B cell (primary cell): ENCODE results near the gene FAM219A. TPM values are rescaled to one million over a fixed set of nuclear protein-coding genes. Genes with fewer than 3 reads are reported as not detected.
"Not testable (repeated sequence)": the region's sequence is repeated elsewhere in the genome, so short reads cannot be mapped to it uniquely, and the experiment has no call there.

Experiments
- ATAC-seq: fragments of 200-7000 bp; cut with Tn5 transposase; one replicate; pipeline ENCODE4 v1.10.0; 2021; ENCODE audit warnings: low read depth, mild to moderate bottlenecking, moderate number of reproducible peaks, moderate library complexity
- CTCF ChIA-PET: fragments of 350-600 bp; sonication (Branson Sonifier 250); formaldehyde crosslinking; loops from one replicate; lab custom pipeline; 2021; ENCODE audit warnings: antibody characterized with exemption, inconsistent platforms; lab: Charles Lee
- POLR2A ChIA-PET: fragments of 350-600 bp; sonication (Branson Sonifier 250); formaldehyde crosslinking; loops from one replicate; lab custom pipeline; 2021; ENCODE audit warnings: antibody characterized with exemption; lab: Charles Lee
- DNase-seq: peaks from one replicate; pipeline ENCODE4 v3.0.0; 2013
- H2AFZ ChIP-seq: 2 replicates; pipeline ENCODE4 v1.6.1; 2012; ENCODE audit warnings: mild to moderate bottlenecking, low read depth, low read length; ENCODE audit not compliant: insufficient read depth, poor library complexity, severe bottlenecking
- H3K27ac ChIP-seq, 2 donors: 1 replicate in 1 of 2; 2 replicates in 1 of 2; pipeline ENCODE4 v1.5.1; 2012 to 2013; ENCODE audit warnings: low read length in 2 of 2, mild to moderate bottlenecking in 2 of 2, moderate library complexity in 1 of 2
- H3K27me3 ChIP-seq, 4 experiments: fragments of 200-600 bp in 1 of 4; sonication (generic) in 1 of 4; replicated peaks in 1 of 4; 1 replicate in 2 of 4; 2 replicates in 2 of 4; pipeline versions ENCODE4 v1.6.1 to v1.7.0; 2013 to 2016; ENCODE audit warnings: low read length in 3 of 4, mild to moderate bottlenecking in 2 of 4, mixed read lengths in 1 of 4, moderate library complexity in 1 of 4; ENCODE audit not compliant: insufficient read depth in 4 of 4, control insufficient read depth in 3 of 4; ENCODE audit errors: control extremely low read depth in 1 of 4
- H3K36me3 ChIP-seq, 2 experiments: replicated peaks in 1 of 2; 1 replicate in 1 of 2; 2 replicates in 1 of 2; pipeline versions ENCODE4 v1.6.1 to v1.7.1; 2013; ENCODE audit warnings: low read length in 1 of 2; ENCODE audit not compliant: insufficient read depth in 2 of 2, control insufficient read depth in 1 of 2; ENCODE audit errors: control extremely low read depth in 1 of 2, extremely low read depth in 1 of 2
- H3K4me1 ChIP-seq, 2 donors: fragments of 200-600 bp in 1 of 2; sonication (generic) in 1 of 2; 1 replicate in 1 of 2; 2 replicates in 1 of 2; pipeline versions ENCODE4 v1.5.1 to v1.6.1; 2013 to 2017; ENCODE audit warnings: low read length in 2 of 2; ENCODE audit not compliant: control insufficient read depth in 2 of 2, insufficient read depth in 2 of 2
- H3K4me2 ChIP-seq: replicated peaks from 2 replicates; pipeline ENCODE3; 2012; ENCODE audit warnings: mild to moderate bottlenecking, low read depth, low read length; ENCODE audit not compliant: poor library complexity, severe bottlenecking
- H3K4me3 ChIP-seq, 5 experiments: fragments of 200-600 bp in 1 of 5; sonication (generic) in 1 of 5; 1 replicate in 3 of 5; 2 replicates in 2 of 5; pipeline versions ENCODE4 v1.5.1 to v1.7.0; 2011 to 2016; ENCODE audit warnings: low read length in 4 of 5, mild to moderate bottlenecking in 4 of 5, low read depth in 2 of 5, control low read depth in 1 of 5, moderate library complexity in 1 of 5; ENCODE audit not compliant: insufficient read depth in 1 of 5; ENCODE audit errors: control extremely low read depth in 1 of 5, extremely low read depth in 1 of 5
- H3K79me2 ChIP-seq: fragments of 200-600 bp; sonication (generic); one replicate; pipeline ENCODE4 v1.6.0; 2016; ENCODE audit warnings: low read length; ENCODE audit not compliant: control insufficient read depth, insufficient read depth
- H3K9ac ChIP-seq: fragments of 200-600 bp; sonication (generic); 2 replicates; pipeline ENCODE4 v1.6.1; 2017; ENCODE audit warnings: mild to moderate bottlenecking, low read length, moderate library complexity
- H3K9me3 ChIP-seq, 3 donors: one replicate each; pipeline versions ENCODE4 v1.6.1 to v1.7.1; 2013; ENCODE audit warnings: low read length in 2 of 3; ENCODE audit not compliant: control insufficient read depth in 2 of 3, insufficient read depth in 1 of 3; ENCODE audit errors: control extremely low read depth in 1 of 3
- H4K20me1 ChIP-seq: 2 replicates; pipeline ENCODE4 v1.6.0; 2012; ENCODE audit warnings: mild to moderate bottlenecking, low read length; ENCODE audit not compliant: insufficient read depth, control insufficient read depth, poor library complexity, severe bottlenecking
- H3K27ac Mint-ChIP-seq: one replicate; pipeline ENCODE4 v1.8.0; 2021; ENCODE audit warnings: mixed read lengths
- H3K27me3 Mint-ChIP-seq: one replicate; pipeline ENCODE4 v1.8.0; 2021; ENCODE audit warnings: mixed read lengths
- H3K4me1 Mint-ChIP-seq: one replicate; pipeline ENCODE4 v1.8.0; 2021; ENCODE audit warnings: mixed read lengths
- H3K4me3 Mint-ChIP-seq: one replicate; pipeline ENCODE4 v1.8.0; 2021; ENCODE audit warnings: mixed read lengths
- H3K9me3 Mint-ChIP-seq: one replicate; pipeline ENCODE4 v1.8.0; 2022; ENCODE audit warnings: mixed read lengths; ENCODE audit not compliant: insufficient read depth
- EZH2 ChIP-seq: IDR thresholded peaks from 2 replicates; pipeline ENCODE4 v1.6.1; 2012; ENCODE audit warnings: borderline replicate concordance, low read depth, mild to moderate bottlenecking, moderate library complexity, low read length; ENCODE audit not compliant: insufficient read depth, poor library complexity, severe bottlenecking
- WGBS: methylation state at CpG from one replicate; pipeline ENCODE4 v1.1.5; 2013; ENCODE audit warnings: missing lambda C conversion rate; ENCODE audit not compliant: insufficient coverage; 5-methylcytosine and 5-hydroxymethylcytosine counted together
- intact Hi-C: fragments of 100-400 bp; cut with micrococcal nuclease; formaldehyde crosslinking; loops from one replicate; pipeline ENCODE4 v1.10.0; 2022
- polyA plus RNA-seq: library from polyadenylated mRNA; depleted of rRNA; stranded (reverse); fragments of >200 nt; gene quantifications from 2 replicates; pipeline ENCODE4 v1.2.3, GENCODE V29; 2012
- total RNA-seq, 2 donors: library from RNA; stranded (reverse); fragments of 120-200 nt in 1 of 2; gene quantifications; 1 replicate in 1 of 2; 2 replicates in 1 of 2; pipeline versions ENCODE4 v1.2.3 to v1.2.4, GENCODE V29; 2013 to 2022
- TF ChIP-seq, protein P1 (sequence below): fragments of 200-600 bp; IDR thresholded peaks from one replicate; pipeline ENCODE4 v1.8.0; 2022; ENCODE audit warnings: antibody characterized with exemption, mild to moderate bottlenecking

The FAM219A gene
- total and polyA plus RNA-seq, 2 donors (not counting 1 experiment from before 2014, with no cell fraction given), result 12.9 to 17.3 TPM

GRCh38 chr9:34484678-34485077 lies 26.3 kb upstream of the FAM219A start:
- Histone ChIP-seq H3K9ac (no peak overlapping the region), H4K20me1 (no peaks in the 10 kb centered on the region), H3K36me3 (no peaks in the 10 kb centered on the region), H3K79me2 (no peaks in the 10 kb centered on the region), H3K4me1 (no peaks in the 10 kb centered on the region), H3K9me3 (peaks cover 0 to 3% (median 0%) of the 10 kb centered on the region in 3 donors), H2AFZ (no peak overlapping the region), H3K4me2 (no peak overlapping the region), H3K4me3 (no peak overlapping the region), H3K27me3 (peaks cover 0 to 13% (median 6%) of the 10 kb centered on the region in 4 experiments), H3K27ac (no peak overlapping the region)
- Mint-ChIP-seq H3K27ac (no peak overlapping the region), H3K27me3 (peaks cover 27% of the 10 kb centered on the region), H3K4me3 (no peak overlapping the region), H3K9me3 (no peaks in the 10 kb centered on the region), H3K4me1 (no peaks in the 10 kb centered on the region)
- no peak for ATAC-seq
- no peak for DNase-seq
- intact Hi-C loops, result no loop called here
- POLR2A ChIA-PET, result no interaction called here
- CTCF ChIA-PET, result interaction anchor here (0.7 to 2.9 kb wide), 2 partner anchors 16 to 81 kb away, joined by 4 to 8 read pairs; no protein-coding TSS in a partner anchor
- TF ChIP-seq, protein P1, sequence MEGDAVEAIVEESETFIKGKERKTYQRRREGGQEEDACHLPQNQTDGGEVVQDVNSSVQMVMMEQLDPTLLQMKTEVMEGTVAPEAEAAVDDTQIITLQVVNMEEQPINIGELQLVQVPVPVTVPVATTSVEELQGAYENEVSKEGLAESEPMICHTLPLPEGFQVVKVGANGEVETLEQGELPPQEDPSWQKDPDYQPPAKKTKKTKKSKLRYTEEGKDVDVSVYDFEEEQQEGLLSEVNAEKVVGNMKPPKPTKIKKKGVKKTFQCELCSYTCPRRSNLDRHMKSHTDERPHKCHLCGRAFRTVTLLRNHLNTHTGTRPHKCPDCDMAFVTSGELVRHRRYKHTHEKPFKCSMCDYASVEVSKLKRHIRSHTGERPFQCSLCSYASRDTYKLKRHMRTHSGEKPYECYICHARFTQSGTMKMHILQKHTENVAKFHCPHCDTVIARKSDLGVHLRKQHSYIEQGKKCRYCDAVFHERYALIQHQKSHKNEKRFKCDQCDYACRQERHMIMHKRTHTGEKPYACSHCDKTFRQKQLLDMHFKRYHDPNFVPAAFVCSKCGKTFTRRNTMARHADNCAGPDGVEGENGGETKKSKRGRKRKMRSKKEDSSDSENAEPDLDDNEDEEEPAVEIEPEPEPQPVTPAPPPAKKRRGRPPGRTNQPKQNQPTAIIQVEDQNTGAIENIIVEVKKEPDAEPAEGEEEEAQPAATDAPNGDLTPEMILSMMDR, result no peak
- no peak for TF ChIP-seq EZH2

DNA sequence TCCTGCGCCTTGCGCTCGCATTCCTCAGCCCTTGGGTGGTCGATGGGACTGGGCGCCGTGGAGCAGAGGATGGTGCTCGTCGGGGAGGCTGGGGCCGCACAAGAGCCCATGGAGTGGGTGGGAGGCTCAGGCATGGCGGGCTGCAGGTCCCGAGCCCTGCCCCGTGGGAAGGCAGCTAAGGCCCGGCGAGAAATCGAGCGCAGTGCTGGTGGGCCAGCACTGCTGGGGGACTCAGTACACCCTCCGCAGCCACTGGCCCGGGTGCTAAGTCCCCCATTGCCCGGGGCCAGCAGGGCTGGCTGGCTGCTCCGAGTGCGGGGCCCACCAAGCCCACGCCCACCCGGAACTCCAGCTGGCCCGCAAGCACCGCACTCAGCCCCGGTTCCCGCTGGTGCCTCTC lies 24.4 kb upstream of the FAM219A start:
- H3K27ac ChIP-seq, CTCF ChIA-PET, H3K27ac Mint-ChIP-seq, H3K4me3 ChIP-seq, H3K9me3 Mint-ChIP-seq, H3K79me2 ChIP-seq, H3K4me2 ChIP-seq, ATAC-seq, H3K36me3 ChIP-seq, H4K20me1 ChIP-seq, H2AFZ ChIP-seq, H3K4me1 ChIP-seq, H3K4me1 Mint-ChIP-seq, intact Hi-C loops, H3K9me3 ChIP-seq, H3K9ac ChIP-seq, H3K4me3 Mint-ChIP-seq, DNase-seq, POLR2A ChIA-PET: not testable (repeated sequence)
- H3K27me3 Mint-ChIP-seq, result peaks cover 26% of the 10 kb centered on the region
- H3K27me3 ChIP-seq, result peaks cover 0 to 19% (median 4%) of the 10 kb centered on the region in 4 experiments
- WGBS, result 98% methylated on average over 7 of the region's 27 CpGs

GRCh38 chr9:34481620-34482019 lies 23.2 kb upstream of the FAM219A start:
- H3K4me2 ChIP-seq, H3K27ac Mint-ChIP-seq: not testable (repeated sequence)

More at GRCh38 chr9:34481620-34482019, 23.2 kb upstream of the FAM219A start:
- POLR2A ChIA-PET, intact Hi-C loops, H3K9me3 ChIP-seq, DNase-seq, ATAC-seq, H3K4me1 Mint-ChIP-seq, H4K20me1 ChIP-seq, H3K4me3 ChIP-seq, H3K4me1 ChIP-seq, H3K9me3 Mint-ChIP-seq, H3K79me2 ChIP-seq, H3K9ac ChIP-seq, H3K36me3 ChIP-seq, H3K27ac ChIP-seq, H2AFZ ChIP-seq, CTCF ChIA-PET, H3K4me3 Mint-ChIP-seq: not testable (repeated sequence)
- WGBS, result 63% methylated on average over 6 of the region's 13 CpGs
- peaks cover 0 to 19% (median 2%) of the 10 kb centered on the region in 4 experiments for H3K27me3 ChIP-seq
- H3K27me3 Mint-ChIP-seq, result peaks cover 25% of the 10 kb centered on the region
